DOHH2 (cell line): ENCODE results near the gene CCDC38.

Source experiments
- EZH2phosphoT487 ChIP-seq: fragments of 200-600 bp; sonication (generic); IDR thresholded peaks from 2 replicates; pipeline ENCODE4 v1.6.1; 2017; ENCODE audit warnings: borderline replicate concordance, mild to moderate bottlenecking, antibody characterized with exemption, low read length, moderate library complexity, mixed read lengths
- TF ChIP-seq, protein P1 (sequence below): fragments of 200-600 bp; sonication (generic); IDR thresholded peaks from one replicate; pipeline ENCODE4 v1.5.1; 2014; ENCODE audit warnings: antibody characterized with exemption, mild to moderate bottlenecking, low read depth, low read length; ENCODE audit not compliant: poor library complexity, severe bottlenecking

DNA sequence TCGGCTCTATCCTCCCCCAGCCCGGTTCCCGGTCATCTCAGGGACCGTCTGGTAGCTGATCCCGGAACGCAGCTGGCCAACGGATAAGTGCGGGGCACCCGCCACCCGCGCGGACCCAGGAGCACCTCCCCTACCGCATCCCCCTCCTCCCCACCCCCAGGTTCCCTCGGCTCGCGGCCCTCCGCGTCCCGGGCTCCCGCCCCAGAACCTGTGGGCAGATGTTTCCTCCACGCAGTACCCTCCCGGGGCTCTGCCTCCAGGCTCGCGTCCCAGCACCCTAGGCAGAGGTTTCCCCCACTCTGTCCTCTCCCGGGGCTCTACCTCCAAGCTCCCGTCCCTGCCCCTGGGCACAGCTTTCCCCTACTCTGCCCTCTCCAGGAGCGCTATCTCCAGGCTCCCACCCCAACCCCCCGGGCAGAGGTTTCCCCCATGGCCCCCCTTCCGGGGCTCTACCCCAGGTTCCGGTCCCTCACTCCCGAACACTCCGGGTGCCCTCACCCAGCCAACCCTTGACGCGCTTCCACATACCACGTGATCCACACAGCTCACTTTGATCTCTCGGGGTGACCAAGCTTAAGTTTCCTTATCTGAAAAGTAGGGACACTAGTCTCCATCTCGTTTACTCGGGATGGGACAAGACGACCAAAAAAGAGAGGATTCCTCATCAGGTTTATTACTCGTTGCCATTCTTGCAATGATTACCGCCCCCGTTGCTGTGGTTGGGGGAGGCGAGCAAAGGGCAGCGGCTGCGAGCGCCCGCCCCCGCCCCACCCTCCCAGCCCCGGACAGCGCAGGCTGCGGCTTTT, at the start of gene CCDC38:
- TF ChIP-seq, protein P1, sequence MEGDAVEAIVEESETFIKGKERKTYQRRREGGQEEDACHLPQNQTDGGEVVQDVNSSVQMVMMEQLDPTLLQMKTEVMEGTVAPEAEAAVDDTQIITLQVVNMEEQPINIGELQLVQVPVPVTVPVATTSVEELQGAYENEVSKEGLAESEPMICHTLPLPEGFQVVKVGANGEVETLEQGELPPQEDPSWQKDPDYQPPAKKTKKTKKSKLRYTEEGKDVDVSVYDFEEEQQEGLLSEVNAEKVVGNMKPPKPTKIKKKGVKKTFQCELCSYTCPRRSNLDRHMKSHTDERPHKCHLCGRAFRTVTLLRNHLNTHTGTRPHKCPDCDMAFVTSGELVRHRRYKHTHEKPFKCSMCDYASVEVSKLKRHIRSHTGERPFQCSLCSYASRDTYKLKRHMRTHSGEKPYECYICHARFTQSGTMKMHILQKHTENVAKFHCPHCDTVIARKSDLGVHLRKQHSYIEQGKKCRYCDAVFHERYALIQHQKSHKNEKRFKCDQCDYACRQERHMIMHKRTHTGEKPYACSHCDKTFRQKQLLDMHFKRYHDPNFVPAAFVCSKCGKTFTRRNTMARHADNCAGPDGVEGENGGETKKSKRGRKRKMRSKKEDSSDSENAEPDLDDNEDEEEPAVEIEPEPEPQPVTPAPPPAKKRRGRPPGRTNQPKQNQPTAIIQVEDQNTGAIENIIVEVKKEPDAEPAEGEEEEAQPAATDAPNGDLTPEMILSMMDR, result no peak
- no peak for TF ChIP-seq EZH2phosphoT487
